Right lobe of liver (tissue), 4 donors: ENCODE results near the gene NKAIN4.

Experiments used
- CTCF ChIP-seq, 4 donors: fragments of 200-600 bp in 3 of 4; fragments of 450-650 bp in 1 of 4; IDR thresholded peaks; one replicate each; pipeline versions ENCODE4 v1.5.1 to v1.8.0; 2016 to 2022; ENCODE audit warnings: antibody characterized with exemption in 4 of 4, mild to moderate bottlenecking in 2 of 4
- POLR2A ChIP-seq: fragments of 450-650 bp; IDR thresholded peaks from one replicate; pipeline ENCODE4 v1.6.1; 2017; ENCODE audit warnings: antibody characterized with exemption, mild to moderate bottlenecking
- donor health status: DM: no; HTN: no; CAD: no.
- donor health status: DM: no; HTN: no; CAD: no.
- donor health status: DM: no; HTN: yes; CAD: no.

GRCh38 chr20:63243604-63244247 is 10.5 kb downstream of the NKAIN4 start:
- no peak for TF ChIP-seq CTCF (IDR thresholded peaks at IDR 0.05)
- no peak for TF ChIP-seq POLR2A
